HepG2 (cell line): Measurements from ENCODE around the gene PRPSAP1. TPM values are rescaled to one million over a fixed set of nuclear protein-coding genes. Genes with fewer than 3 reads are reported as not detected.

Experiments
- ATAC-seq: fragments of 200-7000 bp; cut with Tn5 transposase; 3 replicates; pipeline ENCODE4 v1.9.1; 2020; ENCODE audit warnings: mild to moderate bottlenecking, moderate library complexity
- BruUV-seq: library from RNA; stranded (reverse); fragments of 400-500 nt; replicated peaks from 2 replicates; lab custom pipeline; 2021; lab: Mats Ljungman, UMichigan
- CTCF ChIA-PET: fragments of 300-600 bp; formaldehyde crosslinking; extraction: SDS; loops from one replicate; lab custom pipeline; 2021; ENCODE audit warnings: low total read pairs, inconsistent platforms, low intra/inter-chr PET ratio; lab: Yijun Ruan, JAX
- POLR2A ChIA-PET: fragments of 350-600 bp; sonication (Branson Sonifier 250); formaldehyde crosslinking; loops from one replicate; lab custom pipeline; 2020; ENCODE audit warnings: antibody characterized with exemption, inconsistent platforms; lab: Yijun Ruan, JAX
- DNase-seq: peaks from one replicate; pipeline ENCODE4 v3.0.0-alpha.2; 2015; ENCODE audit warnings: low spot score
- FAIRE-seq: peaks from 3 replicates; lab custom pipeline; 2011; peaks lifted over from hg19 to GRCh38; lab: Jason Lieb, UNC
- H2AFZ ChIP-seq: one replicate; pipeline ENCODE4 v1.6.1; 2011; ENCODE audit warnings: low read length, inconsistent platforms
- H3K27ac ChIP-seq: fragments of 300-600 bp; 3 replicates; pipeline ENCODE4 v1.8.0; 2011; ENCODE audit warnings: mixed run types, mild to moderate bottlenecking, mixed read lengths, low read length, inconsistent platforms; ENCODE audit not compliant: insufficient read depth; ENCODE audit errors: extremely low read length
- H3K27me3 ChIP-seq, 2 experiments: fragments of 200-600 bp in 1 of 2; 2 replicates in 1 of 2; 3 replicates in 1 of 2; pipeline versions ENCODE4 v1.6.0 to v1.8.0; 2011; ENCODE audit warnings: low read length in 2 of 2, mild to moderate bottlenecking in 2 of 2, moderate library complexity in 2 of 2, inconsistent platforms in 1 of 2; ENCODE audit not compliant: insufficient read depth in 2 of 2, control insufficient read depth in 1 of 2
- H3K36me3 ChIP-seq, 2 experiments: fragments of 200-600 bp in 1 of 2; replicated peaks in 1 of 2; 2 replicates in 1 of 2; 3 replicates in 1 of 2; pipeline versions ENCODE4 v1.5.1 to v1.8.0; 2011; ENCODE audit warnings: low read length in 2 of 2, inconsistent platforms in 1 of 2; ENCODE audit not compliant: insufficient read depth in 2 of 2, control insufficient read depth in 1 of 2
- H3K4me1 ChIP-seq: 2 replicates; pipeline ENCODE4 v1.5.1; 2012; ENCODE audit warnings: low read length, inconsistent platforms; ENCODE audit not compliant: insufficient read depth
- H3K4me2 ChIP-seq: 2 replicates; pipeline ENCODE4 v1.6.0; 2011; ENCODE audit warnings: low read depth, low read length, inconsistent platforms
- H3K4me3 ChIP-seq, 3 experiments: fragments of 200-600 bp in 1 of 3; sonication (generic), shearing (Covaris generic) in 1 of 3; replicated peaks in 1 of 3; 2 replicates each; pipeline ENCODE4 v1.5.1; 2011 to 2016; ENCODE audit warnings: low read length in 3 of 3, inconsistent platforms in 2 of 3, low read depth in 2 of 3, mild to moderate bottlenecking in 2 of 3, control low read depth in 1 of 3, mixed read lengths in 1 of 3; ENCODE audit not compliant: insufficient read depth in 1 of 3
- H3K79me2 ChIP-seq: one replicate; pipeline ENCODE4 v1.6.1; 2011; ENCODE audit warnings: low read length, inconsistent platforms; ENCODE audit not compliant: insufficient read depth
- H3K9ac ChIP-seq: 2 replicates; pipeline ENCODE4 v1.6.0; 2011; ENCODE audit warnings: mild to moderate bottlenecking, low read depth, low read length, inconsistent platforms; ENCODE audit not compliant: insufficient read depth
- H3K9me3 ChIP-seq: 2 replicates; pipeline ENCODE4 v1.5.1; 2012; ENCODE audit warnings: mild to moderate bottlenecking, low read length
- H4K20me1 ChIP-seq: 2 replicates; pipeline ENCODE4 v1.6.0; 2011; ENCODE audit warnings: inconsistent platforms, mild to moderate bottlenecking, low read length, moderate library complexity; ENCODE audit not compliant: insufficient read depth
- CEBPB ChIP-seq: IDR thresholded peaks from 2 replicates; pipeline ENCODE4 v1.6.1; 2011; ENCODE audit warnings: low read depth, low read length, improper control_type of control experiment, borderline replicate concordance
- GZF1 ChIP-seq: sonication (generic); formaldehyde crosslinking; IDR thresholded peaks from 2 replicates; pipeline ENCODE4 v1.5.1; 2020; ENCODE audit warnings: mild to moderate bottlenecking, missing genetic modification reagents
- MED8 ChIP-seq: sonication (generic); formaldehyde crosslinking; IDR thresholded peaks from 2 replicates; pipeline ENCODE4 v1.8.1; 2023; ENCODE audit warnings: mild to moderate bottlenecking, missing genetic modification reagents; ENCODE audit not compliant: insufficient replicate concordance
- POLR2G ChIP-seq: fragments of 200-400 bp; formaldehyde crosslinking; IDR thresholded peaks from 2 replicates; pipeline ENCODE4 v1.6.1; 2018; ENCODE audit warnings: mild to moderate bottlenecking, low read depth, low read length, moderate library complexity
- RORA ChIP-seq: sonication (generic); formaldehyde crosslinking; IDR thresholded peaks from 2 replicates; pipeline ENCODE4 v1.5.0; 2020; ENCODE audit warnings: mild to moderate bottlenecking, missing genetic modification reagents, moderate library complexity
- SMAD3 ChIP-seq: sonication (generic); formaldehyde crosslinking; IDR thresholded peaks from 2 replicates; pipeline ENCODE4 v1.4.0; 2020; ENCODE audit warnings: missing genetic modification reagents
- SMARCE1 ChIP-seq: fragments of 450-650 bp; IDR thresholded peaks from 2 replicates; pipeline ENCODE4 v1.6.1; 2017; ENCODE audit warnings: borderline replicate concordance
- SNAI1 ChIP-seq: sonication (generic); formaldehyde crosslinking; IDR thresholded peaks from 2 replicates; pipeline ENCODE4 v1.5.0; 2020; ENCODE audit warnings: mild to moderate bottlenecking, missing genetic modification reagents, borderline replicate concordance
- TARDBP ChIP-seq: sonication (generic); formaldehyde crosslinking; IDR thresholded peaks from 2 replicates; pipeline ENCODE4 v1.8.0; 2022; ENCODE audit warnings: mild to moderate bottlenecking, missing genetic modification reagents
- TBP ChIP-seq: sonication (generic); formaldehyde crosslinking; IDR thresholded peaks from 2 replicates; pipeline ENCODE4 v1.5.0; 2020; ENCODE audit warnings: missing genetic modification reagents
- ZNF121 ChIP-seq: sonication (generic); formaldehyde crosslinking; IDR thresholded peaks from 2 replicates; pipeline ENCODE4 v1.5.0; 2020; ENCODE audit warnings: mild to moderate bottlenecking, missing genetic modification reagents
- ZNF83 ChIP-seq: sonication (generic); formaldehyde crosslinking; IDR thresholded peaks from 2 replicates; pipeline ENCODE4 v1.4.0; 2020; ENCODE audit warnings: missing genetic modification reagents, mild to moderate bottlenecking, borderline replicate concordance
- WGBS: methylation state at CpG from one replicate; pipeline ENCODE4 v1.1.6; 2017; ENCODE audit warnings: low lambda C conversion rate; 5-methylcytosine and 5-hydroxymethylcytosine counted together
- in situ Hi-C: cut with HindIII; loops from 2 replicates; pipeline ENCODE4 v1.10.0; 2017; ENCODE audit warnings: low pct_unique_long_range_greater_than_20kb; ENCODE audit not compliant: extremely low pct_ligation_motif_present
- intact Hi-C: fragments of 100-400 bp; cut with micrococcal nuclease; formaldehyde crosslinking; loops from one replicate; pipeline ENCODE4 v1.10.0; 2022; ENCODE audit not compliant: unreplicated experiment
- polyA plus RNA-seq, 8 experiments: library from polyadenylated mRNA; depleted of rRNA in 3 of 8; stranded (reverse) in 7 of 8; unstranded in 1 of 8; fragments of >200 nt; fragmentation: Illumina TruSeq in 4 of 8; extraction: Trizol in 4 of 8; gene quantifications; 2 replicates each; pipeline versions ENCODE4 v1.2.1 to v1.2.3, GENCODE V29; 2011 to 2016; ENCODE audit warnings: low read depth in 4 of 8, missing spikeins in 1 of 8, mixed read lengths in 1 of 8; ENCODE audit not compliant: insufficient read depth in 1 of 8
- total RNA-seq, 5 experiments: library from RNA; depleted of rRNA; stranded (reverse); fragments of >200 nt; fragmentation: Illumina TruSeq; extraction: Trizol; gene quantifications; 2 replicates each; pipeline ENCODE4 v1.2.3, GENCODE V29; 2016; ENCODE audit warnings: low read depth in 1 of 5
- TF ChIP-seq, protein P1 (sequence below): sonication (generic); formaldehyde crosslinking; conservative IDR thresholded peaks from 2 replicates; pipeline ENCODE4 v1.8.0; 2022; ENCODE audit warnings: missing genetic modification reagents
- TF ChIP-seq, protein P2 (sequence below): sonication (generic); formaldehyde crosslinking; IDR thresholded peaks from 2 replicates; pipeline ENCODE4 v1.5.1; 2020; ENCODE audit warnings: mild to moderate bottlenecking, missing genetic modification reagents, borderline replicate concordance

The PRPSAP1 gene
- total and polyA plus RNA-seq, 2 of the 13 experiments (the other 11 are each of a cell fraction or from before 2014, with no cell fraction given) = 91.1 to 314 TPM

DNA sequence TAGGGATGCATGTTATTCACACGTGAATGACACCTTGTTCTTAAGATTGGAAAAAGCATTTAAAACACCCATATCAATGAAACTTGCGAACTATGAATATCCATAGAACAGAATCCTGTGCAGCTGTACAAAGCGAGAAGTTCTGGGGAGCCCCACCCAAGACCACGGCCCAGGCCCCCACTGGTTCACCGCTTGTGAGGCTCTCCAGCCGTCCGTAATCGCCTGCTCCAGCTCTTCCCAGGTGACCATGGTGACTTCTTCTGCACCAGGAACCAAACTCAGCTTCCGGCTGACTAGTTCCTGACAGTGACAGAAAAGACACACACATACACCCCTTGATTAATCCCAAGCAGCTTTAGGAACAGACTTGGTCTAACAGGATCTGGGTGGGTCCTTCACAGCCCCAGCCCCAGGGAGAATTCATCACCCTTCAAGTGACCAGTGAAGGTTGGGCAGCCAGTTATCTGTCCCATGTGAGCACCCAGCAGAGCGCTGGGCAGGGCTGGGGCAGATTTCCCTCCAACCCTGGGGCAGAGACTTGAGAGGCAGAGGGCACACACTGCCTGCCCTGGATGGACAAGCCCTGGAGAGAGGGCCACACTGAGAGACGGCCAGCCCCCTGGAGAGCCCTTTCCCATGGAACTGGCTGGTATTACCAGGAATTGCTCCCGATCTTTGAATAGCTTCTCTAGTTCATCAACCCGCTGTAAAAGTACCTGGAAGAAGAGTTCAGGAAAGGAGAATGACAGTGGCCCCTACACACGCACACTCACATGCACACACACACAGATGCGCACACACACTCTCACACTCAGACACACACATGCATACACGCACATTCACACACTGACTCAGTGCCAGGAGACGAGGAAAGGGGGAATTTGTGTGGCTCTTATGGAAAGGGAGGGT, 49.2 kb downstream of the PRPSAP1 start (continued):
- TF ChIP-seq POLR2G = peak; percentile 56
- no peak for TF ChIP-seq CEBPB
- TF ChIP-seq TARDBP (CRISPR knock-in tag) = peak; percentile 65
- TF ChIP-seq MED8 = peak; percentile 17

DNA sequence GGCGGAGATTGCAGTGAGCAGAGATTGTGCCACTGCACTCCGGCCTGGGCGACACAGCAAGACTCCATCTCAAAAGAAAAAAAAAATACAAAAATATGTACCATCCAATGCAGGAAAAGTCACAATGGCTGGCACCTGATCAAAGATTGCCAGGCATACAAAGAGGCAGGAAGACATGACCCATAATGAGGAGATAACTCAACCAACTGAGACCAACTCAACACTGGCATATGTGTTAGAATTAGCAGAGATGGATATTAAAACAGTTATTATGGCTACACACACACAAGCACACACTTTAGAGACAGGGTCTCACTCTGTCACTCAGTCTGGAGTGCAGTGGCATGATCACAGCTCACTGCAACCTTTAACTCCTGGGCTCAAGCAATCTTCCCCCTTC, 56.3 kb downstream of the PRPSAP1 start:
- CTCF ChIA-PET = no interaction called here
- no peak overlapping the region for H2AFZ ChIP-seq
- ATAC-seq = no peak
- H3K4me3 ChIP-seq = no peak overlapping the region
- H3K9ac ChIP-seq = no peak overlapping the region
- 100% methylated on average over 3 of the region's 3 CpGs for WGBS
- in situ Hi-C loops = no loop called here
- no peaks in the 10 kb centered on the region for H3K4me1 ChIP-seq
- BruUV-seq = no TSS peak
- intact Hi-C loops = no loop called here
- H3K27me3 ChIP-seq = no peaks in the 10 kb centered on the region
- H4K20me1 ChIP-seq = no peaks in the 10 kb centered on the region
- TF ChIP-seq GZF1 (no peak), SMAD3 (CRISPR knock-in tag) (no peak), SMARCE1 (no peak), POLR2G (no peak), TBP (no peak), SNAI1 (CRISPR knock-in tag) (no peak), ZNF121 (CRISPR knock-in tag) (no peak), ZNF83 (no peak), RORA (CRISPR knock-in tag) (no peak)
- TF ChIP-seq, protein P1, sequence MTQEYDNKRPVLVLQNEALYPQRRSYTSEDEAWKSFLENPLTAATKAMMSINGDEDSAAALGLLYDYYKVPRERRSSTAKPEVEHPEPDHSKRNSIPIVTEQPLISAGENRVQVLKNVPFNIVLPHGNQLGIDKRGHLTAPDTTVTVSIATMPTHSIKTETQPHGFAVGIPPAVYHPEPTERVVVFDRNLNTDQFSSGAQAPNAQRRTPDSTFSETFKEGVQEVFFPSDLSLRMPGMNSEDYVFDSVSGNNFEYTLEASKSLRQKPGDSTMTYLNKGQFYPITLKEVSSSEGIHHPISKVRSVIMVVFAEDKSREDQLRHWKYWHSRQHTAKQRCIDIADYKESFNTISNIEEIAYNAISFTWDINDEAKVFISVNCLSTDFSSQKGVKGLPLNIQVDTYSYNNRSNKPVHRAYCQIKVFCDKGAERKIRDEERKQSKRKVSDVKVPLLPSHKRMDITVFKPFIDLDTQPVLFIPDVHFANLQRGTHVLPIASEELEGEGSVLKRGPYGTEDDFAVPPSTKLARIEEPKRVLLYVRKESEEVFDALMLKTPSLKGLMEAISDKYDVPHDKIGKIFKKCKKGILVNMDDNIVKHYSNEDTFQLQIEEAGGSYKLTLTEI (CRISPR knock-in tag) = no peak
- TF ChIP-seq, protein P2, sequence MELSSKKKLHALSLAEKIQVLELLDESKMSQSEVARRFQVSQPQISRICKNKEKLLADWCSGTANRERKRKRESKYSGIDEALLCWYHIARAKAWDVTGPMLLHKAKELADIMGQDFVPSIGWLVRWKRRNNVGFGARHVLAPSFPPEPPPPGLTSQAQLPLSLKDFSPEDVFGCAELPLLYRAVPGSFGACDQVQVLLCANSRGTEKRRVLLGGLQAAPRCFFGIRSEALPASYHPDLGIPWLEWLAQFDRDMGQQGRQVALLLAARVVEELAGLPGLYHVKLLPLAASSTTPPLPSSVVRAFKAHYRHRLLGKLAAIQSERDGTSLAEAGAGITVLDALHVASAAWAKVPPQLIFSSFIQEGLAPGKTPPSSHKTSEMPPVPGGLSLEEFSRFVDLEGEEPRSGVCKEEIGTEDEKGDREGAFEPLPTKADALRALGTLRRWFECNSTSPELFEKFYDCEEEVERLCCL = no peak
- TF ChIP-seq, all 625 proteins: peak for 0
- FAIRE-seq = no peak
- H3K36me3 ChIP-seq = peaks cover 3 to 7% of the 10 kb centered on the region in 2 experiments; a peak in 2 of 5 replicates
- no peak for DNase-seq
- POLR2A ChIA-PET = no interaction called here
- no peaks in the 10 kb centered on the region for H3K79me2 ChIP-seq
- no peak overlapping the region for H3K4me2 ChIP-seq
- no peaks in the 10 kb centered on the region for H3K9me3 ChIP-seq
- no peak overlapping the region for H3K27ac ChIP-seq
